Retinal pigment epithelial cell (primary cell): ENCODE results near the gene CACNA1C.

Source experiments
- DNase-seq: peaks from one replicate; pipeline ENCODE4 v3.0.0-alpha.2; 2010; ENCODE audit warnings: low read depth
- H3K4me3 ChIP-seq: 2 replicates; pipeline ENCODE4 v1.5.1; 2011; ENCODE audit warnings: mild to moderate bottlenecking, low read length, control low read depth, moderate library complexity
- CTCF ChIP-seq: conservative IDR thresholded peaks from 2 replicates; pipeline ENCODE4 v1.5.1; 2011; ENCODE audit warnings: low read depth, low read length, control low read depth, inconsistent platforms

Gene CACNA1C

GRCh38 chr12:2084553-2085296 is 31.9 kb downstream of the CACNA1C start:
- no peak overlapping the region for H3K4me3 ChIP-seq
- no peak for TF ChIP-seq CTCF
- DNase-seq: no peak

GRCh38 chr12:2092354-2092753 is 39.6 kb downstream of the CACNA1C start:
- no peak for TF ChIP-seq CTCF
- no peak for DNase-seq

GRCh38 chr12:2092890-2093289 is 40.1 kb downstream of the CACNA1C start:
- no peak overlapping the region for H3K4me3 ChIP-seq
- no peak for TF ChIP-seq CTCF
- no peak for DNase-seq

More at GRCh38 chr12:2092354-2092753, 39.6 kb downstream of the CACNA1C start:
- no peak overlapping the region for H3K4me3 ChIP-seq

GRCh38 chr12:2094597-2094996 is 41.8 kb downstream of the CACNA1C start:
- DNase-seq: no peak
- no peak for TF ChIP-seq CTCF
- no peak overlapping the region for H3K4me3 ChIP-seq

- no peak for DNase-seq
- TF ChIP-seq CTCF: no peak
- no peak overlapping the region for H3K4me3 ChIP-seq
Observed at GRCh38 chr12:2095878-2096277, 43.1 kb downstream of the CACNA1C start.

- no peak overlapping the region for H3K4me3 ChIP-seq
- no peak for DNase-seq
- TF ChIP-seq CTCF: no peak
Observed at GRCh38 chr12:2097617-2098016, 44.8 kb downstream of the CACNA1C start.

- H3K4me3 ChIP-seq: no peak overlapping the region
- no peak for TF ChIP-seq CTCF
- DNase-seq: no peak
Observed at GRCh38 chr12:2098852-2099251, 46.1 kb downstream of the CACNA1C start.
